ENCODE results near the gene PRSS57.
"Not testable (repeated sequence)": the region's sequence is repeated elsewhere in the genome, so short reads cannot be mapped to it uniquely, and the experiment has no call there.

The PRSS57 gene

DNA sequence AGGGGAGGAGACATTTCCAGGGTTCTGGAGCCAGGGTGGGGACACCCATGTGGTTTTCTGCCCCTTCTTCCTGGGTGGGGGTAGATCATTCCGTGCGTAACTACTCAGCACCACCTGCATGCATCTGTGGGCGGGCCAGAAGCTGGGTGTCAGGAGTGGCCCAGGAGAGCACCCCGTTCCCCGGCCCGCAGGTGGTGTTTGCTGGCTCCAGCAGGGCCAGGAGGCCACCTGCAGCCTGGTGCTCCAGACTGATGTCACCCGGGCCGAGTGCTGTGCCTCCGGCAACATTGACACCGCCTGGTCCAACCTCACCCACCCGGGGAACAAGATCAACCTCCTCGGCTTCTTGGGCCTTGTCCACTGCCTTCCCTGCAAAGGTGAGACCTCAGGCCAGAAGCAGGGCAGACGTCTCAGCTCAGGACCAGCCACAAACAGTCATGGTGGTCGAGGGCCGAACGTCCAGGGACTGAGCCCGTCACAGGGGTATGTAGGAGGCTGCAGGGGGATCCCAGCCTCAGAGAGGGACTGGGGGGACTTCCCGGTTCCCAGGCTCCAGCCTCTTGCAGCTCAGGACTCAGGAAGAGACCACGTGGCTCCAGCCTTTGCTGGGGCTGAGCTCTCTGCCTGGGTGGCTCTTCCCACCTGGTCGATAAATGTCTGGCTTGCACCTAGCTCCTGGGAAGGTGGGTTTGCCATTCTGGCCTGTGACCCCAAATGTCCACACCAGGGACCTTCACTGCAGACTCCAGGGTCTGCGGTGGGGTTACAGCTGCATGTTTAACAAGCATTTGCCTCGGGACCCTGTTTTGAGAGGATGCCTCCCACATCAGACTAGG, 17.4 kb downstream of the PRSS57 start:
- no peak overlapping the region for H3K9ac ChIP-seq (ENCODE audit: low read length)
- H3K4me1 ChIP-seq (ENCODE audit: control insufficient read depth, insufficient read depth, low read length): peaks cover 19% of the 10 kb centered on the region
- H3K27me3 ChIP-seq (ENCODE audit: control insufficient read depth, insufficient read depth, low read length): peaks cover 34% of the 10 kb centered on the region
- no peak overlapping the region for H3K27ac ChIP-seq (ENCODE audit: low read depth, low read length)
- H3K9me3 ChIP-seq (ENCODE audit: control insufficient read depth, insufficient read depth, low read depth, low read length): no peaks in the 10 kb centered on the region
- no peaks in the 10 kb centered on the region for H3K36me3 ChIP-seq (ENCODE audit: control insufficient read depth, insufficient read depth, low read length)
- H3K4me3 ChIP-seq (ENCODE audit: low read depth, low read length): no peak overlapping the region

DNA sequence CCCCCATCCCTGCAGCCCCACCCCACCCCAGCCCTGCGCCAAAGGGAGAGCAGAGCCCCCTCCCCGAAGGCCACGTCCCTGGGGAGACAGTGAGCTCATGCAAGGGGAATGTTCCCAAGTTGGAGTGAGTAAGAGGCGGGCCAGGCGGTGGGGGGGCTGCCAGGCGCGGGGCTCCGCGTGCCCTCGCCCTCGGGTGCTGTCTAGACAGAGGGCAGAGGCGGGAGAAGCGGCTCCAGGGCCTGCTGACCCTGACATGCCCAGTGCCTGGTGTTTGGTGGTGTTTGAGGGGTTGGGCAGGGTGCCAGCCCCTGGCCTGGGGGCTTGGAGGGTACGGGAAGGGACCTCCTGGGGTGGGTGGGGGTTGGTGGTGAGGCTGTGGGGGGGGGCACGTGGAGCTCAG, 18.1 kb downstream of the PRSS57 start:
- no peaks in the 10 kb centered on the region for H3K36me3 ChIP-seq (ENCODE audit: control insufficient read depth, insufficient read depth, low read length)
- peaks cover 19% of the 10 kb centered on the region for H3K4me1 ChIP-seq (ENCODE audit: control insufficient read depth, insufficient read depth, low read length)
- no peaks in the 10 kb centered on the region for H3K9me3 ChIP-seq (ENCODE audit: control insufficient read depth, insufficient read depth, low read depth, low read length)
- no peak overlapping the region for H3K4me3 ChIP-seq (ENCODE audit: low read depth, low read length)
- H3K27ac ChIP-seq (ENCODE audit: low read depth, low read length): no peak overlapping the region
- no peak overlapping the region for H3K9ac ChIP-seq (ENCODE audit: low read length)
- H3K27me3 ChIP-seq (ENCODE audit: control insufficient read depth, insufficient read depth, low read length): peaks cover 34% of the 10 kb centered on the region

DNA sequence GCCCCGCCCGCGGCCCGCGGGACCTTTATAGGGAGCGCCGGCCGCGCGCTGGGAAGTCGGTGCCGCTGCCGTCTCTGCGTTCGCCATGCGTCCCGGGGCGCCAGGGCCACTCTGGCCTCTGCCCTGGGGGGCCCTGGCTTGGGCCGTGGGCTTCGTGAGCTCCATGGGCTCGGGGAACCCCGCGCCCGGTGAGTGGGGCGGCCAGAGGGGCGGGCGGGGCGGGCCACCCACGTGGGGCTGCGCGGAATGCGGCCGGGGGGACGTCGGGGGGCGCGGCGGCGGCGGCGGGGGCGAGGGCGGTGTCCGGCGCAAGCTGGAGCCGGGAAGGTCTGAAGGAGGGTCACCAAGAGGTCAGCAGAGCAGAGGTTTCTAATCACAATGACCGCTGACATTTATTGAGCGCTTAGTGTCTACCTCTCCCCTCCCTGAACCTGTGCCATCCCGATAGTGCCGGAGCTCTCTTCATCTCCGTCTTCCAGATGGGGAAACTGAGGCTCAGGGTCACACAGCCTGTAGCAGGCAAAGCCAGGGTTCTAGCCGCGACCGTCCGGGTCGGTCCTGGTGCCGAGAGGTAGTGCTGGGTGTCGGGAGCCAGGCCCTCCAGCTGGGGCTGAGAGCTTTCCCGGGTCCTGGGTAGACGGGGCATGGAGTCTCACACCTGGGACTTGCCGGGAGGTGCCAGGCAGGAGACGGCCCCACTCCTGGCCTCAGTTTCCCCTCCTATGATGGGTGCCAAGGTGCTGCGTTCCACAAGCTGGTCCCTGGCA, 18.7 kb downstream of the PRSS57 start, which contains the start of gene FSTL3:
FSTL3 (plus strand) TSS at position 54 of the 767 bp plus-strand sequence; CDS start at position 86, 32 bp downstream.
- no peak within 1 kb of the TSS for H3K9ac ChIP-seq (ENCODE audit: low read length)
- peak within 1 kb of the TSS; percentile 50 for H3K4me3 ChIP-seq (ENCODE audit: low read depth, low read length)

DNA sequence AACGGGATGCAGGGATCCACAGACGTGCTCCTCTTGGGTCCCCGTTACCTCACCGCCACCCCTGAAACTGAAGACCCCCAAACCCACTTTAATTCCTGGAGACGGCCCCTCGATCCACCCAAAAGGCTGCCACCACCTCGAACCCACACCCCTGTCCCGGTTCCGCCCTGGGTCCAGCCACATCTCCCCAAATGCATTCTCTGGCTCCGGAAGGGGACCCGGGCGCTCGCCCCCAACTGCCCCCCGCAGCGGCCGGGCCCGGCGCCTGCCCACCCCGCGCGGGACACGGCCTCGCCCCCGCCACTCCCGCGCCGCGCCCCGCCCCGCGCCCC, 19.3 kb downstream of the PRSS57 start:
- Histone ChIP-seq H3K4me1 (ENCODE audit: control insufficient read depth, insufficient read depth, low read length) (peaks cover 16% of the 10 kb centered on the region), H3K9ac (ENCODE audit: low read length) (no peak overlapping the region)

More for the DNA sequence above, 18.7 kb downstream of the PRSS57 start, which contains the start of gene FSTL3:
- no peak within 1 kb of the TSS for H3K27ac ChIP-seq (ENCODE audit: low read depth, low read length)
- H3K27me3 ChIP-seq (ENCODE audit: control insufficient read depth, insufficient read depth, low read length): peaks cover 34% of the 10 kb centered on the region
- no peaks in the 10 kb centered on the region for H3K36me3 ChIP-seq (ENCODE audit: control insufficient read depth, insufficient read depth, low read length)
- no peaks in the 10 kb centered on the region for H3K9me3 ChIP-seq (ENCODE audit: control insufficient read depth, insufficient read depth, low read depth, low read length)
- peaks cover 19% of the 10 kb centered on the region for H3K4me1 ChIP-seq (ENCODE audit: control insufficient read depth, insufficient read depth, low read length)

DNA sequence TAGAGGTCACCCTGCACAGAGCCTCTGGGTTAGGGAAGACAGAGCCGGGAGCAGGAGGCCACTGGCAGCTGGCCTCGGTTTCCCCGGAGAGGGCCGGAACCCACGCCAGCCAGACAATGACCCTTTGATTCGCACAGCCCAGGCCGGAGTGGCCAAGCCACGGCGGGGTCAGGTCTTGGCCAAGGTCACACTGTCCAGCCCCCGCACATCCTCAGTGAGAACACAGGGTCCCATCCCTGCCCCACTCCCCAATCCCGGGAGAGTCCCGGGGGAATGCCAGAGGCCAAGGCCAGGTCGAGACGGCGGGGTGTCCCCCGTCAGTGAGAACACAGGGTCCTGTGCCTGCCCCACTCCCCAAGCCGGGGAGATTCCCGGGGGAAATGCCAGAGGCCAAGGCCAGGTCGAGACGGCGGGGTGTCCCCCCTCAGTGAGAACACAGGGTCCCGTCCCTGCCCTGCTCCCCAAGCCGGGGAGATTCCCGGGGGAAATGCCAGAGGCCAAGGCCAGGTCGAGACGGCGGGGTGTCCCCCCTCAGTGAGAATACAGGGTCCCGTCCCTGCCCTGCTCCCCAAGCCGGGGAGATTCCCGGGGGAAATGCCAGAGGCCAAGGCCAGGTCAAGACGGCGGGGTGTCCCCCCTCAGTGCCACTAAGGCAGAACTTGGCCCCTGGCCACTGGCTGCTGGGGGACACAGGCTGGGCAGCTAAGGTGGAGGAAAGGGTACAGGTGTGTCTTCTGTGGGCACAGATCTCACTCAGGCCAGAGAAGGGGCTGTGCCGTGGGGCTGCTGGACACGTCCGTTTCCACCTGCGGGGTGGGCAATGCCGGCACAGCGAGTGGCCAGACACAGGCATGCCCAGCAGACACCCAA, 20.7 kb downstream of the PRSS57 start:
- peaks cover 34% of the 10 kb centered on the region for H3K27me3 ChIP-seq (ENCODE audit: control insufficient read depth, insufficient read depth, low read length)
- no peak overlapping the region for H3K27ac ChIP-seq (ENCODE audit: low read depth, low read length)
- no peaks in the 10 kb centered on the region for H3K36me3 ChIP-seq (ENCODE audit: control insufficient read depth, insufficient read depth, low read length)
- no peak overlapping the region for H3K4me3 ChIP-seq (ENCODE audit: low read depth, low read length)
- H3K9me3 ChIP-seq (ENCODE audit: control insufficient read depth, insufficient read depth, low read depth, low read length): no peaks in the 10 kb centered on the region
- peaks cover 15% of the 10 kb centered on the region for H3K4me1 ChIP-seq (ENCODE audit: control insufficient read depth, insufficient read depth, low read length)
- H3K9ac ChIP-seq (ENCODE audit: low read length): no peak overlapping the region

More for the DNA sequence above, 19.3 kb downstream of the PRSS57 start:
- Histone ChIP-seq H3K27ac (ENCODE audit: low read depth, low read length) (no peak overlapping the region), H3K27me3 (ENCODE audit: control insufficient read depth, insufficient read depth, low read length) (peaks cover 34% of the 10 kb centered on the region), H3K9me3 (ENCODE audit: control insufficient read depth, insufficient read depth, low read depth, low read length) (no peaks in the 10 kb centered on the region), H3K36me3 (ENCODE audit: control insufficient read depth, insufficient read depth, low read length) (no peaks in the 10 kb centered on the region), H3K4me3 (ENCODE audit: low read depth, low read length) (peak overlapping the region; percentile 41; the same call in 1 of the 2 replicates)

DNA sequence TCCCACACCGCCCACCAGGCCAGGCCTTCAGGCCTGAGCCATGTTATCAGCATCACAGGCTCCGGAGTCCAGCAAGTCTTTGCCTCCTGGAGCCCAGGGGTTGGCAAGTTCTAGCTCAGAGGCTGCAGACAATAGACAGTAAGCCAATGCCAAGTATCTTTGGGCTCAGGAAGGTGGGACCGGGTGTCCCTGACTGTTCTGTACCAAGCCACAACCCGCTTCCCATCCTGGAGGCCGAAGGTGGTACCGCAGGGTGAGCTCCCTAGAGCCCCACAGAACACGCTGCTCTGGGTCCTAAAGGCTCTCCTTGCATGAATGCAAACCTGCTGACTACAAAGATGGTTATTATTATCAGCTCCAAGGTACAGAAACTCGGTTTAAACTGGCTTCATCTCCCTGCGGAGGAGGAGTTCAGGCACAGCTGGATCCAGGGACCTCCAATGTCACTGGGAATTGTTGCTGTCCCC, 24.6 kb downstream of the PRSS57 start:
- H3K9me3 ChIP-seq (ENCODE audit: control insufficient read depth, insufficient read depth, low read depth, low read length): peaks cover 4% of the 10 kb centered on the region; the same call in 1 of the 2 replicates

DNA sequence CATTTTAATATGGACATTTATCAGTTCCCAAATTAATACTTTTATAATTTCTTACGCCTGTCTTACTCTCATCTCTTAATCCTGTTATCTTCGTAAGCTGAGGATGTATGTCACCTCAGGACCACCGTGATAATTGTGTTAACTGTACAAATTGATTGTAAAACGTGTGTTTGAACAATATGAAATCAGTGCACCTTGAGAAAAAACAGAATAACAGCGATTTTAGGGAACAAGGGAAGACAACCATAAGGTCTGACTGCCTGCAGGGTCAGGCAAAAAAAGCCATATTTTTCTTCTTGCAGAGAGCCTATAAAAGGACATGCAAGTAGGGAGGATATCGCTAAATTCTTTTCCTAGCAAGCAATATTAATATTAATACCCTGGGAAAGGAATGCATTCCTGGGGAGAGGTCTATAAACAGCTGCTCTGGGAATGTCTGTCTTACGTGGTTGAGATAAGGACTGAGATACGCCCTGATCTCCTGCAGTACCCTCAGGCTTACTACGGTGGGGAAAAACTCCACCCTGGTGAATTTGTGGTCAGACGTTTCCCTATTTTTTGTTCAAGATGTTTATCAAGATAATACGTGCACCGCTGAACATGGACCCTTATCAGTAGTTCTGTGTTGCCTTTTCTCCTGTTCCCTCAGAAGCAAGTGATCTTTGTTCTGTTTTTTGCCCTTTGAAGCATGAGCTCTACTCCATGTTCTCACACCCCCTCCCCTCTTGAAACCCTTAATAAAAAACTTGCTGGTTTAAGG, 26.4 kb downstream of the PRSS57 start:
- not testable (repeated sequence) for H3K9ac ChIP-seq (ENCODE audit: low read length); H3K9me3 ChIP-seq (ENCODE audit: control insufficient read depth, insufficient read depth, low read depth, low read length); H3K4me1 ChIP-seq (ENCODE audit: control insufficient read depth, insufficient read depth, low read length); H3K36me3 ChIP-seq (ENCODE audit: control insufficient read depth, insufficient read depth, low read length); H3K4me3 ChIP-seq (ENCODE audit: low read depth, low read length); H3K27ac ChIP-seq (ENCODE audit: low read depth, low read length); H3K27me3 ChIP-seq (ENCODE audit: control insufficient read depth, insufficient read depth, low read length)

More for the DNA sequence above, 24.6 kb downstream of the PRSS57 start:
- H3K36me3 ChIP-seq (ENCODE audit: control insufficient read depth, insufficient read depth, low read length): no peaks in the 10 kb centered on the region
- H3K27ac ChIP-seq (ENCODE audit: low read depth, low read length): no peak overlapping the region
- no peak overlapping the region for H3K4me3 ChIP-seq (ENCODE audit: low read depth, low read length)
- H3K27me3 ChIP-seq (ENCODE audit: control insufficient read depth, insufficient read depth, low read length): peaks cover 16% of the 10 kb centered on the region
- H3K9ac ChIP-seq (ENCODE audit: low read length): no peak overlapping the region
- H3K4me1 ChIP-seq (ENCODE audit: control insufficient read depth, insufficient read depth, low read length): no peaks in the 10 kb centered on the region

DNA sequence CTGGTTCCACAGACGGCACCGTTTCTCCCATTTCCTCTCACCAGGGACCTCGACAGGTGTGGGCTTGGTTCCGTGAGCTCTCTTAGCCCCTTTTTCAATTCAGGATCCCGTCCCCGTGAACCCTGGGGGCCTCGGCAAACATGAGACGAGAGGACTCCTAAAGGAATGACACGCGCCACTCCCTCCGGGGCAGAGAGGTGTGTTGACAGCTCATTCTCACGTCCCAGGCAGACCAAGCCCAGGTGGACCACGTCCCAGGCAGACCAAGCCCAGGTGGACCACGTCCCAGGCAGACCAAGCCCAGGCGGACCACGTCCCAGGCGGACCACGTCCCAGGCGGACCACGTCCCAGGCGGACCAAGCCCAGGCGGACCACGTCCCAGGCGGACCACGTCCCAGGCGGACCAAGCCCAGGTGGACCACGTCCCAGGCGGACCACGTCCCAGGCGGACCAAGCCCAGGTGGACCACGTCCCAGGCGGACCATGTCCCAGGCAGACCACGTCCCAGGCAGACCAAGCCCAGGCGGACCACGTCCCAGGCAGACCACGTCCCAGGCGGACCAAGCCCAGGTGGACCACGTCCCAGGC, 28.2 kb downstream of the PRSS57 start:
- not testable (repeated sequence) for H3K36me3 ChIP-seq (ENCODE audit: control insufficient read depth, insufficient read depth, low read length); H3K4me1 ChIP-seq (ENCODE audit: control insufficient read depth, insufficient read depth, low read length); H3K9me3 ChIP-seq (ENCODE audit: control insufficient read depth, insufficient read depth, low read depth, low read length); H3K4me3 ChIP-seq (ENCODE audit: low read depth, low read length); H3K9ac ChIP-seq (ENCODE audit: low read length); H3K27ac ChIP-seq (ENCODE audit: low read depth, low read length); H3K27me3 ChIP-seq (ENCODE audit: control insufficient read depth, insufficient read depth, low read length)

DNA sequence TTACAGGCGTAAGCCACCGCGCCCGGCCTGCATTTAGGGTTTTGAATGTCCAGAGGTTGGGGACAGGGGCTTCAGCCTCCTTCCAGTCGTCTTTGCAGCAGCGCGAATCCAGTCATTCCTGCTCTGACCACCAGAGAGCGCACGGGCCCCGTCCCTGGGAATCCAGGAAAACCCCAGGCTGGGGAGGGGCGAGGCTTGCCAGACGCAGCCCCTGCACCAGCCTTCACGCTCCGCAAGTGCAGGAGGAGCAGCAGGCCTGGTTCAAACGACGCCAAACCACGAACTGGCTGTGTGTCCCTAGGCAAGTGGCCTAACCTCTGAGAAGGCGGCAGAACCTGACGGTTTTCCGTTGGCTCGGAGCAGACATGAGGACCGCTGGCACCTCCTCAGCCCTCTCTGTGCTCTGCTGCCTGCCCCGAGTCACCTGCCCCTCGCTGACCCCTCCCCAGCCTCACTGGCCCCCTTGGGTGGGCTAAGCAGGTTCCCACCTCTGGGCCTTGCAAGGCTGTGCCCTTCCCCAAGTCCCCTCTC, 30.3 kb downstream of the PRSS57 start:
- Histone ChIP-seq H3K4me3 (ENCODE audit: low read depth, low read length) (no peak overlapping the region), H3K9ac (ENCODE audit: low read length) (no peak overlapping the region), H3K9me3 (ENCODE audit: control insufficient read depth, insufficient read depth, low read depth, low read length) (peaks cover 4% of the 10 kb centered on the region; the same call in 1 of the 2 replicates), H3K36me3 (ENCODE audit: control insufficient read depth, insufficient read depth, low read length) (no peaks in the 10 kb centered on the region; the same call in 1 of the 2 replicates), H3K27ac (ENCODE audit: low read depth, low read length) (no peak overlapping the region), H3K4me1 (ENCODE audit: control insufficient read depth, insufficient read depth, low read length) (peaks cover 21% of the 10 kb centered on the region), H3K27me3 (ENCODE audit: control insufficient read depth, insufficient read depth, low read length) (no peaks in the 10 kb centered on the region)
